ENCODE measurements around the gene ANXA4.
A peak's percentile ranks its signal among the peaks of the same experiment; 100 is the strongest.

The ANXA4 gene

DNA sequence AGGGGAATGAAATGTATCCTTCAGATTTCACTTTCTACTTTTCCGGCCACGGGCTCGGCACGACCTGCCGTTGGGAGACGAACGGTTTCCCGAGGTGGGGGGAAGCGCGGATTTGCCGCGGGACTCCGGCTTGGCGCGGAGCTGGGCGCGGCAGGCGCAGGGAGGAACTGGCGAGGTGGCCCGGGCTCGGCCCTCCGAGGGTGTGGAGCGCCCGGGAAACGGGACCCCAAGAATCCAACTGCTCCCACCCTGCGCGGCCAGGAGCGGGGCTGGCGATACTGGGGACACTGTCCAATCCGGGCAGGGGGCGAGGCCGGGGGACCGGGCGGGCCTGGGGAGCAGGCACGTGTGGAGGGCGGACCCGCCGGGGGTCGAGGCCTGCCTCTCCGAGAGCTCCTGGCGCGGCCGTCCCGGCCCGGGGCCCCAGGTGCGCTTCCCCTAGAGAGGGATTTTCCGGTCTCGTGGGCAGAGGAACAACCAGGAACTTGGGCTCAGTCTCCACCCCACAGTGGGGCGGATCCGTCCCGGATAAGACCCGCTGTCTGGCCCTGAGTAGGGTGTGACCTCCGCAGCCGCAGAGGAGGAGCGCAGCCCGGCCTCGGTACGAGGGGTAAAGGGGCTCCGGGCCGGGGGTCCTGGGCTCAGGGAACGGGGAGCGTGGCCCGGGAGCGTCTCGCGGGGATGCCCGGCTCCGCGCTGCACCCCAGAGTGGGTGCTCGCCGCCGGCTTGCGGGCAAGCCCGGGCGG lies at the start of gene ANXA4:
TSS of gene ANXA4 (plus strand) at position 560 of the 747 bp plus-strand sequence. CDS start 39,432 bp downstream, outside the sequence.
- peak; percentile 80 for DNase-seq

DNA sequence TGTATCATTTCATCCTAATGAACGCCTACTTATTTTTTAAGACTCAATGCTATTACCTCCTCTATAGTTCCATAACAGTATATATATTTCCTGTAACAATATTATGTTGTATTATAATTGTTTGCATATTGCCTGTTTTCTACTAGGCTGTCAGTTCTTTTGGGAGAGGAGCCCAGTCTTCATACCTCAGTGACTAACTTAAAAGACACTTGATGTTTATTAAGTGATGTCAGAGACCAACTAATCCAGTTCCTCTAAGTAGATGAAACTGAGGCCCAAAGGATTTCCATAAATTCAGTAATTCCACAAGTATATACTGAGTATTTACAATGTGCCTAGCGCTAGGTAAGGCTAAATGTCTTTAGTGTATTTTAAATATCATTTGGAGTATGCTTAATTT lies 49.5 kb upstream of the ANXA4 start:
- no peak for DNase-seq

DNA sequence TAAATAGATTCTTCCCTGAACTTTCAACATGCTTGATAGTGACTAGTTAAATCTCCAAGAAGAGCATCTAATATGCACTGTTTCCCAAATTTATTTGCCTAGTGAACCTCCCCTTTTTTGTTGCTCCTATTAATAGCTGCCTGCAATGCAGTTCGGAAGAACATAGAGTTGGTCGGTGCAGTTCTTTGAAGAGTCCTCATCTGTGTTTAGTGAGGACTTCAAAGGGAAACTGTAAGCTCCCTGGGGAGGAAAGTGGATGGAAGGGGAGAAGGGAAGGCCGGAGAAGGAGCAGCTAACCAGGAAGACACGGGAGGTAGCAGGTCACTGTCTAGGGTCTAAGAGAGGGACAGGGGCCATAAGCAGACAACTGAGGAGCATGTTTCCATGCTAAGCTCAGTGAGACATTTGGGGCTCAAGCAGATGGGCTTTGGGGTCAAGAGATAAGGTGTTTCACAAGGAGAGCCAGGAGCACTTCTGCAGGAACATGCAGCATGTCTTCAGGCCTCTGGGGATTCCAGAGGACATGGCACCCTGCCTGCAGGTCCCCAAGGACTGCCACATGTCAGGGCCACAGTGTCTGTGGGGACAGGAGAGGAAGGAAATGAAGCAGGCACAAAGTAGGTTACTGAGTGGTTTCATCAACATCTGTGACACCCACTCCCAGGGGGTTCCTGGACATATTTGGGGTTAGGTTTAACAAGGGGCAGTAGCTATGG lies 48.7 kb upstream of the ANXA4 start:
- no peak for DNase-seq

DNA sequence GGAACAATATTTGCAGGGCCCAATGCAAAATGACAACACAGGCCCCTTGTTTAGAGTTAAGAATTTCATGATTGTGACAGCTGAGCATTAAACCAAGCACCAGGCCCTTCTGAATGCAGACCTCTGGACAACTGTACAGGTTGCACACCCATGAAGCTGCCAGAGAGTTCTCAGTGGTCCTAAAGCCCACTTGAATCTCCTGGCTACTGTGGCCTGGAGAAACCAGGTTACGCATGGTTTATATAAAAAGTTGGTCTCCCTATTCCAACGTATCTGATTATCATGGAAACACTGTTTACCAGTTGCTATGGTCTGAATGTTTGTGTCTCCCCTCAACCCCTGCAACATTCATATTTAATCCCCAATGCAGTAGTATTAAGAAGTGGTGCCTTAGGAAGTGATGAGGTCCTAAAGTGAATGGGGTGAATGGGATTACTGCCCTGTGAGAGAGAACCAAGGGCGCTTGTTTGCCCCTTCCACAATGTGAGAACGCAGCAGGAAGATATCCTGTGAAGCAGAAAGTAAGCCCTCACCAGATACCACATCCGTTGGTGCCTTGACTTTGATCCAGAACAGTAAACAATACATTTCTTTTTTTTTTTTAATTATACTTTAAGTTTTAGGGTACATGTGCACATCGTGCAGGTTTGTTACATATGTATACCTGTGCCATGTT lies 48.0 kb upstream of the ANXA4 start:
- DNase-seq, result no peak

DNA sequence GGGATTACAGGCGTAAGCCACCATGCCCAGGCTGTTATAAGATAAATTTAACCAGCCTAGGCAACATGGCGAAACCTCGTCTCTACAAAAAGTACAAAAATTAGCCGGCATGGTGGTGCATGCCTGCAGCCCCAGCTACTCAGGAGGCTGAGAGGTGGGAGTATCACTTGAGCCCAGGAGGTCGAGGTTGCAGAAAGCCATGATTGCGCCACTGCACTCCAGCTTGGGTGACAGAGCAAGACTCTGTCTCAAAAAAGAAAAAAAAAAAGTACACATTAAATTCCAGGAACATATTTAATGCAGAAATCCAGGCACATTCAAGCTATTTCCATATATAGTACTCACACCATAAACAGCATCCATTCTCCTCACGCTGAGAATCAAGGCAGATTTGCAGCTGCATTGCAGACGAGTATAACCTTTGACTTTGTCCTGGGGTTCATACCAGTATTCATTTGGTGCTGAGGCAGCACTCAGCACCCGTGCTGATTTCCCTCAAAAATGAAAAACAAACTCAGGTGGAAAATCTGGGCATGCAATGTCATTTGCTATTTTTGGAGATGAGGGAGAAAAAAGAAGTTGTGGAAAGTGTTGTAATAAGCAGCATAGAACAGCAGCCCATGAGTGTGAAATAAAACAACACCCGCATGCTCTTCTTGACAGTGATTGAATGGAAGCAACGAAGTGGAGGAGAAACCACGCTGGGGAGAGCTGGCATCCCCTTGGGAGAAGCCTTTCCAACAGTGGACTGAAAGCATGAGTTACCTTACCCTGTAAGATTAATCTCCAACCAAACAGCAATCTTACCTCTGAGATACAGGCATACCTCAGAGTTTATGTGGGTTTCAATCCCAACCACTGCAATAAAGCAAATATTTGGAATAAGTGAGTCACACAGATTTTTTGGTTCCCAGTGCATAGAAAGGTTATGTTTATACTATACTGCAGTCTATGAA lies 46.8 kb upstream of the ANXA4 start:
- peak; percentile 61 for DNase-seq

DNA sequence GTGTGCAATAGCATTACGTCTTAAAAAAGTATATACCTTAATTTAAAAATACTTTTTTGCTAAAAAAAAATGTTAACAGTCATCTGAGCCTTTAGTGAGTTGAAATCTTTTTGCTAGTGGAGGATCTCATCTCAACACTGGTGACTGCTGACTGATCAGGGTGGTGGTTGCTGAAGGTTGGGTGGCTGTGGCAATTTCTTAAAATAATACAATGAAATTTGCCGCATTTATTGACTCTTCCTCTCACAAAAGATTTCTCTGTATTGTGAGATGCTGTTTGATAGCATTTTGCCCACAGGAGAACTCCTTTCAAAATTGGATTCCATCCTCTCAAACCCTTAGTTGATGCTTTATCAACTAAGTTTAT lies 46.1 kb upstream of the ANXA4 start:
- DNase-seq, result no peak

DNA sequence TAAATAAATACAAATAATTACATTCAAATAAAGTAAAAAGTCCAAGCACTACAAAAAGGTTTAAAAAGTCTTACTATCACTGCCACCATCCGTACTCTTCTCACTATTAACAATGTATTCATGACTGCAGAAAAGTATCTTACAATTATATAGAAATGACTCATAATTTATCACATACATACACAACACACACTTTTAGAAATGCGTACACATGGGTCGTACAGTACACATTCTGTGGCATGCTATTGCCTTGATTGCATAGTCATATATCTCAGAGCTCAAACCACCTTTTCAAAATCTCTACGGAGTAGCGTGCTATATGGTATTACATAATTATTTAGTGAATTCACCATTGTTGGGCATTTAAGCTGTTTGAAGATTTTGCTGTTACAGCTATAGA lies 41.6 kb upstream of the ANXA4 start:
- DNase-seq, result no peak

DNA sequence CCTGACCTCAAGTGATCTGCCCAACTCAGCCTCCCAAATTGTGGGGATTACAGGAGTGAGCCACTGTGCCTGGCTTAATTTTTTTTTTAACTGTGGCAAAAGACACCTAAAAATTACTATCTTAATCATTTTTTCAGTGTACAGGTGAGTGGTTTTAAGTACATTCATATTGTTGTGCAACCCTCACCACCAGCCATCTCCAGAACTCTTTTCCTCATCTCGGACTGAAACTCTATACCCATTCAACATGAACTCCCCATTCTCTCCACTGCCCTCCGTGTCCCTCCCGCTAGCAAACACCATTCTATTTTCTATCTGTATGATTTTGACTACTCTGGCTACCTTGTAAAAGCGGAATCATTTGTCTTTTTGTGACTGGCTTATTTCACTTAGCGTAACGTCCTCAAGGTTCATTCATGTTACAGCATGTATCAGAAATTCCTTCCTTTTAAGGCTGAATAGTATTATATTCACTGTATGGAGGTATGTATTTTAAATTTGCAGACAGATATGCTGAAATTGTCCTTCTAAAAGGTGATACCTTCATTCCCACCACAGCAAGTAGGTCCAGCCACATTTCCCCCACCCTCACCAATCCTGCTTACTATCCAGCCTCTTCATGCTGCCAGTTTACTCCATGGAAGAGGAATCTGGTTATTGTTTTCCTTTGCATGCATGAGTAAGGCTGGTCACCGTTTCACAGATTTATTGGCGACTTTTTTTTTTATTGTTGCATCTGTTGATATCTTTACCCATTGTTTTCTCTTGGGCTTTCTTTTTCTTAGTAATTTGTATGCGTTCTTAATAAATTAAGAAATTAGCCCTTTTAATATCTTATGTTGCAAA lies 40.6 kb upstream of the ANXA4 start:
- no peak for DNase-seq

DNA sequence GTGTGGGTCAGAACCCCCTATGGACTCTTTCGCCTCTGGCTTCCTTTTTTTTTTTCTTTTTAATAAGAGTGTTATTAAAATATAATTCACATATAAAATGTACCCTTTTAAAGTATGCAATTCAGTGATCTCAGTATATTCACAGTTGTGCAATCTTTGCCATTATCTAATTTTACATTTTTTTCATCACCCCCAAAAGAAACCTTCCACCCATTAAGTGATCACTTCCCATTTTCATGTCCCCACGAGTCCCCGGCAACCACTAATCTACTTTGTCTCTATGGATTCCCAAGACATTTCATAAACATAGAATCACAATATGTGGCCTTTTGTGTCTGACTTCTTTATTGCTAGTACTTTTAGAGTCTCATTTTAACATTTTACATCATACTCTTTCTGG lies 38.7 kb upstream of the ANXA4 start:
- DNase-seq, result no peak

DNA sequence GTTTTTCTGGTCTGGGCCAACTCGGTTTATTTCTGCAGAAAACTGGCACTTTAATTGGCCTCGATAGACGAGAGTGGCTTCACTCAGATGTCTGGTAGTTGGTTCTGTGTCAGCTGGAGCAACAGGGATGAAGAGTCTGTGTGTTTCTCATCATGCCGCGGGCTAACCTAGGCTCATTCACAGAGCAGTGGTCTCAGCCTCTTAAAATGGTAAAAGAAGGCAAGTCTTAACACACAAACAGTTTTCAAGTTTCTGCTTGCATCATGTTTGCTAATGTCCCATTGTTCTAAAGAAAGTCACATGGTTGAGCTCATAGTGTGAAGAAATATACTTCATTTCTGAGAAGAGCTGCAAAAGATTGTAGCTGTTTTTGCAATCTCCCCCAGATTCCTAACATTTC lies 37.5 kb upstream of the ANXA4 start:
- DNase-seq, result no peak

DNA sequence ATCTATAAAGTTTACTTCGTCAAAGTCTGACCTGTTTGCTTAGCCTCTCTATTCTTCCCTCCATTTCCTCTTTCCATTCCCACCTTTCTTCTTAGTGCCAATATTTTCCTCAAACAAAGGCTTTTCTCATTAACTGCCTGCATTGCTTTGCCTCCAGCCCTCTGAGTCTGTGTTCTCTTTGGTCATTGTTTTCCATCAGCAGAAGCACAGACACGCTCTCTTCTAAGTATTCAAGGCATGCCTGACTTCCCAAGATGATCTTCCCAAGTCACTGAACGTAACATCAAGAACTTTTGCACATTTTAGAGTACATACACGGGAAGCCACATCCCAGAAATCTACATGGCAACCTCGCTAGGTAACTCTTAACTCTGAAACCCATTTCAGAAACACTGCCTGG lies 32.6 kb upstream of the ANXA4 start:
- DNase-seq, result no peak

DNA sequence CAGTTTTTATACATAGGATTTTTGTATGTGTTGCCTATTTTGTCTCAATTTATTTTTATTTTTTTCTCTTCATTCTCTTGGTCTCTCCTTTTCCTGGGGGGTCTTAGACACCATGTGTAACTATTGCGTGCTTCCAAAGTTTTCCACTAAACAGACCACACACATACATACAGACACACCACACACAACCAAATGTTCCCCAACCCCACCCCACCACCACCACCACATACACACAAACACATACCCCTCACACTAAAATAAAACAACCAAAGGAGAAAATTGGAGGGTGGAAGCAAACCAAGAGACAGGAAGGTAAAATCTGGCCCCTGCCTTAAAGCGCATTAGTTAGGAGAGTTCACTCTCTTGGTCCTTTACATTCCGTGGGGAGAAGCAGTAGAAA lies 30.0 kb upstream of the ANXA4 start:
- no peak for DNase-seq

DNA sequence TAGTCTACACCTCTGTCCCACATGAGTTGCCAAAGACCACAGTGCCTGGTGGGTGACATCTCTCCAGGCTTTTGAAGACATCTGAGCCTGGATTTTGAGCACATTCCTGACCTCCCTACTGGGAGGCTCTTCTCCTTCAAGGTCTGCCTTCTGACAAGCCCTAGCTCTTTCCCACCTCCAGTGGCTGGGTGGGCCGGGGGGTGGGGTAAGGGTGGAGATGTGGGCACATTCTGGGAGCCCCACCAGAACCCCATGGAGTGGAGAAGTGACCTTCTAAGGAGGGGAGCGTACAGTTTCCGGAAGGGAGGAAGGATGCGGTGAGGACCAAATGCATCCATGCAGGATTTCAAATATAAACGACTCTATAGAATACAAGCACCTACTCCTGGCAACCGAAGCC lies 27.9 kb upstream of the ANXA4 start:
- no peak for DNase-seq

DNA sequence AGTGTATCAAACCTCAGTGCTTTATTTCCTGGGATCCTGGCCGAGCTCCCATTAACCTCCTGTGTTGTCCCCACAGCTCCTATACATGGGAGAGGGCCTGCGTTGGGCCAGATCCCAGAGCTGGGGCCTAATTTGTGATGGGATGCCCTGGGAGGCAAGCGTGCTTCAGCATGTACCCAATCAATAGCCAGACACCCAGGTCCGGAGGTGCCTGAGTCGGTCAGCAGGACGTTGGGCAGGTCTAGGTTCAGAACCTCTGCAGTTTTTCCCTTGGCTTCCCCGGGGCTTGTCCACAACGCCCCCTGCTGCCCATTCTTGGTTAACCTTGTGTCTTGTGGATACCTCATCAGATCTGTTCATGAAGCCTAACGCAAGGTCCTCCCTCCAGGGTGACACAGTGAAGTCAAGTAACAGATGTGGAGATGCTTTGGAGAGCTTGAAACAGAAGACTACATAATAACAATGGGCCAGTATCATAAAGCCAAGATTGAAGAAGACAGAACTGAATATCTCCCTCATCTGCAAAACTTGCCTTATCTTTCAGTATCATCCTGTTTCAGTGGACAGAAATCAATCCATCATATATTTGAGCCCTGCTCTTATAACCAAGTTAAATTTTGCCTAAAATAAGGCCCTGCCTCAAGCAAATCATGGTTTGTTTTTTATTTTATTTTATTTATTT lies 27.3 kb upstream of the ANXA4 start:
- peak; percentile 69 for DNase-seq

DNA sequence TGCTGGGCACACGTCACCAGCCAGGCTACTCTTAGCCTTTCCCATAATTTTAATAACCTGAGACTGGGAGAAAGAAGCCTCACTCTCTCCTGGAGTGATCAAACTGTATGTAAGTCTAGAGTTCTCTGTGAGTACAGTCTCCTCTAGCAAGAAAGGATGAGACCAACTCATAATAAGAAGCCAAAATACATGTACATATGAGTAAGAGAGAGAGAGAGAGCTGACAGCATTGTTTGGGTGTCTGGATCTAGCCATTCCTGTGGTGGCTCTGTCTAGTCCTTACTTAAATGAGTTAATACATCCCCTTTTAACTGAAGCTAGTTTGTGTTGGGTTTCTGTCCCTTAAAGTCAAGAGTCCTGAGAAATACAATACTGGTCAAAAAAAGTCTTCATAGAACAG lies 26.0 kb upstream of the ANXA4 start:
- DNase-seq, result no peak

DNA sequence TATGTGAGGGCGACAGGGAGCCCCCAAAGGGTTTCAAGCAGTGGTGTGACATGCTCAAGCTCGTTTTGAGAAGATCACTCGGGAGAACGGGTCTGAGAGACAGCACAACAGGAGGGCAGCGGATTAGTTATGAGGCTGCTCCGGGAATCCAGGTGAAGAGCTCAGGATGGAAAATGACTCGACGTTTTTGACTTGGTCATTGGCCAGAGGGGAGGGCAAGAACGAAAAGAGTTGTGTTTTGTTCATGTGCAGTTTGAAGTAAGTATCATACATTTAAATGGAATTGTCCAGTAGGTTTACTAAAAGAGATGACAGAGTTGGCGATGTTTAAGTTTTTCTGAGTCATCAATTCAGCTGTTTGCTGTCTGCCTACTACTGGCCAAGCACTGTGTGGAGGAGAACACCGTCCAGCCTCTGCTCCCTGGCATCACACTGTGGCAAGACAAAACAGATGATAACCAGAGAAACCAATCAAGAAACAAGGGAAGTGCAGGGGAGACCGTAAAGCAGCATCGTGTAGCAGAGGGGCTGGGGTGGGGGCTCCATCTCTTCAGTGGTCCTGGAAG lies 25.3 kb upstream of the ANXA4 start:
- no peak for DNase-seq

DNA sequence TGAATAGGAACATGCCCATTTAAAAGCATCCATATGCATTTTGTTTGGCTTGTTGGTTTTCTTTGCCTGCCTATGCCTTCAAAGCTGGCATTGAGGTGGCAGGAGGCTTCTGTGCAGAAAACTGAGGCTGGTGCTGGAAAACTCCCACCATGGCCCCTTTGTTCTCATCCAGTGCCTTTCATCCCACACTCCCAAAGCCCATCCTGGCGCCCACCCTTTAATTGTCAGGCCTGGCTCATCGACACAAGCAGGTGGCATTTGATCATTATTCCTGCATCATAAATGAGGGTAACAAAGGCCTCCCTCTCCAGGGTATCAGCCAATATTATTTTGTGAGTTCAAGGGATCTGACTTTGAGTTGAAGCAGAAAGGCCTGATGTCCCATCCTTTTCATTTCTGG lies 24.7 kb upstream of the ANXA4 start:
- DNase-seq, result no peak

DNA sequence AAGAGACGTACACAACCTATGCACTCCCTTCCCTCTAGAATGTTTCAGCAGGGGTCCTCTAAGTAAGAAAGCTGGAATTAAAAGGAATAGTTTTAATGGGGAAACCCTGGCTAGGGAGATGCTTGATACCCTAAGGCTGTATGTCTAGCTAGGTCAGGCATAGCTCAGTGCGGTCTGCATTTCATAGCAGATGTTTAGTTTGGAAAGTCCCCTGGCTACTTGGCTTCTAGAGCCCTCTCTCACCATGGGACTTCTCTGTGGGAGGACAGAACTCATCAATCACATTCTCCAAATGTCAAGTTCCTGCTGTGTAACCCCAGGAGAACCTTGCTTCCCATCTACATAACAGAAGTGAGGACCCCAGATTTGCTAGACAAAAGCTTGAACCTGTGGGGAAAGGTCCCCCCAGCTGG lies 24.1 kb upstream of the ANXA4 start:
- DNase-seq, result no peak

DNA sequence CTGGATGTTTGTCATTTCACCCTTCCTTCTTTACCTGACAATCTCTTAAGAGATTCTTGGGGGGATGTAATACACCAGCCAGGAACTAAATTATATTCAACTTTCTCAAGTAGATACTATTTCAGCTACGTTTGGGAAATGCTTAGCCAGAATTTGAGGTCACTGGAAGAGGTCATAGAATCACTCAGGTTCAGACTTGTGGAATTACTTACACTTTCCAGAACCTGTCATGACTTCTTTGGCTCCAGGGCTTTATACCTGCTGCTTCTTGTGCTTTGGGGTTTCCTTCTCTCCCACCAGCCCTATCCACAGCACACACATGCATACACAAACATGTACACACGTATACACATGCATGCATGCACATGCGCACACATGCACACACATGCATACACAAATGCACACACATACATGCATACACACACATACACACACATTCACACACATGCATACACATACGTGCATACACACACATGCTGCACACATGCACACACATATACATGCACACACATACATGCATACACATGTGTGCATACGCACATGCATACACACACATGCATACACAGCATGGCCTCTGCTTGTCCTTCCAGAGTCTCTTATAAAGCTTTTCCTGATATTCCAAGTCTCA lies 23.5 kb upstream of the ANXA4 start:
- DNase-seq, result no peak

DNA sequence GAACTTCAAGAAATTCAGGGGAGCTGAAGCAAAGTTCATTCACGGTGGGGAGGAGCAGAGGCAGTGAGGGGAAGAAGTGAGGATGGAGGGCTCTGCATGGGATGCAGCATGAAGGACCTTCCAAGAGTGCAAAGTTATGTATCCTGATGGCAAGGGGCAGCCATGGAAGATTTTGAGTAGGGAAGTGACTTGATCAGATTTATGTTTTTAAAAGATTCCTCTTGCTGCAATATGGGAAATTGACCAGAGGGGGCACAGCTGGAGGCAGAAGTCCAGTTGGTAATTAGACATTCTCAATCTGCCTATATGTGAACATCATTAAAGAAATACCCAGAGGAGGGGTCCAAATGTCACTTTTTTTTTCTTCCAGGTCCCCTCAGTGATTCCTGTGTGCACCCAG lies 21.5 kb upstream of the ANXA4 start:
- no peak for DNase-seq

DNA sequence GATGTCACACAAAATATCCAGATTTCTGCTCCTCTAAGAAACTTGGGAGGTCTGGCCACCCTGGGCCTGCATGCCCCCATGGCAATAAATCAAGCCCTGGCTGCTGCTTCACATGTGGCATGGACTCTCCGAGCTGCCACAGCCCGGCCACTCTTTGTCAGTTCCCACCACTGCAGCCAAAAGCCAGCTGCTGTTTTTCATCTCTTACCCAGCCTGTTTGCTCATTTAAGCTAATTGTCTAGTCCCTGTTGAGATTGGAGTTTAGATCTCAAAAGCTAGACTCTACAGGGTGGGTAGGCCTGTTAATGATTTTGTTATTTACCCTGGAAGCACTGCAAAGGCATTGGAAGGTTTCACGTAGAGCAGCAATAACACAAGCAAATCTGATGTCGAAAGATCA lies 20.9 kb upstream of the ANXA4 start:
- no peak for DNase-seq

Measured in eye (tissue), 1 donor.